BLaER1 (cell line): ENCODE data around the gene RAB15.

Experiments
- H3K27ac ChIP-seq: shearing (Covaris generic); formaldehyde crosslinking; 2 replicates; pipeline ENCODE4 v1.8.1; 2022
- H3K27me3 ChIP-seq: shearing (Covaris generic); formaldehyde crosslinking; 2 replicates; pipeline ENCODE4 v1.8.1; 2022
- H3K36me3 ChIP-seq: shearing (Covaris generic); formaldehyde crosslinking; 2 replicates; pipeline ENCODE4 v1.8.1; 2022
- H3K4me1 ChIP-seq: shearing (Covaris generic); formaldehyde crosslinking; 2 replicates; pipeline ENCODE4 v1.8.1; 2022
- H3K4me2 ChIP-seq: shearing (Covaris generic); formaldehyde crosslinking; 2 replicates; pipeline ENCODE4 v1.8.1; 2022
- H3K4me3 ChIP-seq: shearing (Covaris generic); formaldehyde crosslinking; 2 replicates; pipeline ENCODE4 v1.8.1; 2022
- H3K9ac ChIP-seq: shearing (Covaris generic); formaldehyde crosslinking; 2 replicates; pipeline ENCODE4 v1.8.1; 2022
- H3K9me3 ChIP-seq: shearing (Covaris generic); formaldehyde crosslinking; 2 replicates; pipeline ENCODE4 v1.8.1; 2022
- H4K20me1 ChIP-seq: shearing (Covaris generic); formaldehyde crosslinking; 2 replicates; pipeline ENCODE4 v1.8.1; 2022
- Cebpa-rat ChIP-seq: shearing (Covaris generic); IDR thresholded peaks from 2 replicates; pipeline ENCODE4 v1.8.1; 2022

RAB15 gene

DNA sequence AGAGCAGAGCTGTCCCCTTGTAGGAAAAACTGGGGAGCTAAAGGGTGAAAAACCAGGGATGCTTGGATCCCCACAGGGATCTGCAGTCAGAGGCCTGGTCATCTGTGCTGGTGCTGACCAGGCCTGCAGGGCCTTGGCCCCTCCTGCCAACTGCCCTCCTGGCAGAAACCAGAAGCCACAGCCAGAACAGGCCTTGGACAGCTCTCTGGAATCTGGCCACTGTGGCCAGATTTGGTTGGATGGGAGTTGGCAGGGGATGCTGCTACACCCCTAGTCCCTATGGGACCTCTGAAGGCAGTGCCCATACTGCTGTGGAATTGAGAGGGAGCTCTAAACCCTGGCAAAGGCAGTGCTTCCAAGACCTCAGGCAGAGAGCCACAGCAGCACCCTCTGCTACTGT lies 20.4 kb downstream of the RAB15 start:
- TF ChIP-seq Cebpa-rat = no peak
- Histone ChIP-seq H3K4me2 (no peak overlapping the region), H3K4me1 (peaks cover 41% of the 10 kb centered on the region), H3K36me3 (peaks cover 85% of the 10 kb centered on the region), H3K27me3 (no peaks in the 10 kb centered on the region), H3K9me3 (no peaks in the 10 kb centered on the region), H3K4me3 (no peak overlapping the region), H3K27ac (0 out of 2 replicates have a peak overlapping the region, but pooled peaks have one; percentile 65), H3K9ac (no peak overlapping the region), H4K20me1 (peaks cover 40% of the 10 kb centered on the region)

DNA sequence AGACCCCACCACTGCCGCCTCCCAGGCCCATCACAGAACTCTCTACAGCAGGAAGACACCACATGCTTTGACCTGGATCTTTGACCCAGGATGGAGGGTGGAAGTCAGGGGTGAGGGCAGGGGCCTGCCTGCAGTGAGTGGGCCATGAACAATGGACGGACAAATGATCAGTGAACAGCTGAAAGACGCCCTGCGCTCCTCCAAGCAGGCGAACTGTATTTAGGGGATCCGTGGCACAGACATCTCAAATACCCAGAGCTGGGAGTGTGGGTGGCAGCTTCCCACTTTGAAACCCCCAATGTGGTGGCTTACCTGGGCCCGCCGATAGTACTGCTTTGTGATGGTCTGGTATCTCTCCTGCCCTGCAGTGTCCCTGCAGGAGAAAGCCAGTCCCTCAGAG lies 20.8 kb downstream of the RAB15 start:
- no peak for TF ChIP-seq Cebpa-rat
- no peak overlapping the region for H3K27ac ChIP-seq
- H3K36me3 ChIP-seq = peaks cover 86% of the 10 kb centered on the region

GRCh38 chr14:64950889-64951288 lies 21.2 kb downstream of the RAB15 start:
- Histone ChIP-seq H4K20me1 (peaks cover 46% of the 10 kb centered on the region), H3K9ac (no peak overlapping the region), H3K27me3 (no peaks in the 10 kb centered on the region), H3K36me3 (peaks cover 86% of the 10 kb centered on the region), H3K4me3 (no peak overlapping the region), H3K27ac (no peak overlapping the region), H3K9me3 (no peaks in the 10 kb centered on the region), H3K4me2 (no peak overlapping the region), H3K4me1 (peaks cover 45% of the 10 kb centered on the region)
- TF ChIP-seq Cebpa-rat = no peak

More for the DNA sequence above, 20.8 kb downstream of the RAB15 start:
- Histone ChIP-seq H3K9me3 (no peaks in the 10 kb centered on the region), H3K9ac (no peak overlapping the region), H4K20me1 (peaks cover 42% of the 10 kb centered on the region), H3K27me3 (no peaks in the 10 kb centered on the region), H3K4me3 (no peak overlapping the region), H3K4me2 (no peak overlapping the region), H3K4me1 (peaks cover 45% of the 10 kb centered on the region)

- Histone ChIP-seq H4K20me1 (peaks cover 54% of the 10 kb centered on the region), H3K4me2 (no peak overlapping the region), H3K9ac (no peak overlapping the region), H3K27ac (no peak overlapping the region), H3K4me3 (no peak overlapping the region), H3K27me3 (no peaks in the 10 kb centered on the region), H3K36me3 (peaks cover 89% of the 10 kb centered on the region), H3K9me3 (no peaks in the 10 kb centered on the region), H3K4me1 (peaks cover 41% of the 10 kb centered on the region)
- no peak for TF ChIP-seq Cebpa-rat
Measured at GRCh38 chr14:64948612-64949210, 23.4 kb downstream of the RAB15 start.

DNA sequence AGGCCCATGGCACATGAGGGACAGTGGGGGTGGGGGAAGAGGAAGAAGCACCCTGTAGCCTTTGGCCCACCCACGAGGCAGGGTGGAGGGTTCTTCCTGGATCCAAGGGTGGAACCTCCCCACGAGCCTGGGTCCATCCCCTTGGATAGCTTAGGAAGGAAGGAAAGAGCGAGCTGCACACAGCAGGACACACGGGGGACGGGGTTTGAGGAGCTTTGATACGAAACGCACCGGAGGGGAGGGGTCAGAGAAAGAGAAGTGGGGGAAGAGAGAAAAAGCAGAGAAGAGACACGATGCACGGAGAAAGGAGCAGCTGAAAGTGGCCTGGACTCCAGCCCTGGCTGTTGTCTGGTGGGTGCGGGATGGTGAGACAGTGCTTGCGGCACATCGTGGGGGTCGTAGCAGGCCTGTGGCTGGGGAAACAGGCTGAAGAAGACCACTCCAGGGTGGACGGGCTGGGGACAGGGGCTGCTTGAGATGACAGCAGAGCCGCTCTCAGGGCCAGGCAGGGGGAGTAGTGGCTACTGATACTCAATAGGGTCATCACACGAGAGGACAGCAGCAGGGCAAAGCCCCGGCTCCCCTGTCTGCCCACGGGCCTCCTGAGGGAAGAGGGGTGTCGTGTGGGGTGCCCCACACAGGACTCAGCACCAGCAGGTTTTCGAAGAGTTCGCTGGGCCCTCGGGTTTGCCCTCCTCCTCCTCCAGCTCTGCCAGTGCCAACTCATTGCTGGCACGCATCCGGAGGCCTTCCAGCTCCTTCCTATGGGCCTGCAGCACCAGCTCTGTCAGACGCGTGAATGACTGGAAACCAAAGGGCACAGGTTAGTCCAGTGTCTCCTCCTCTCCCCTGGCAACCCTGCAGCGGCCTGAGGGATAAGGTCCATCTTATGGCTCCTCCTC lies 24.2 kb downstream of the RAB15 start:
- Histone ChIP-seq H3K36me3 (peaks cover 91% of the 10 kb centered on the region), H3K27me3 (no peaks in the 10 kb centered on the region)

GRCh38 chr14:64946310-64947045 lies 25.7 kb downstream of the RAB15 start:
- TF ChIP-seq Cebpa-rat = no peak

More for the DNA sequence above, 24.2 kb downstream of the RAB15 start:
- TF ChIP-seq Cebpa-rat = no peak
- Histone ChIP-seq H3K9ac (no peak overlapping the region), H3K27ac (no peak overlapping the region), H4K20me1 (peaks cover 54% of the 10 kb centered on the region), H3K4me1 (peaks cover 41% of the 10 kb centered on the region), H3K9me3 (no peaks in the 10 kb centered on the region), H3K4me3 (no peak overlapping the region), H3K4me2 (no peak overlapping the region)

DNA sequence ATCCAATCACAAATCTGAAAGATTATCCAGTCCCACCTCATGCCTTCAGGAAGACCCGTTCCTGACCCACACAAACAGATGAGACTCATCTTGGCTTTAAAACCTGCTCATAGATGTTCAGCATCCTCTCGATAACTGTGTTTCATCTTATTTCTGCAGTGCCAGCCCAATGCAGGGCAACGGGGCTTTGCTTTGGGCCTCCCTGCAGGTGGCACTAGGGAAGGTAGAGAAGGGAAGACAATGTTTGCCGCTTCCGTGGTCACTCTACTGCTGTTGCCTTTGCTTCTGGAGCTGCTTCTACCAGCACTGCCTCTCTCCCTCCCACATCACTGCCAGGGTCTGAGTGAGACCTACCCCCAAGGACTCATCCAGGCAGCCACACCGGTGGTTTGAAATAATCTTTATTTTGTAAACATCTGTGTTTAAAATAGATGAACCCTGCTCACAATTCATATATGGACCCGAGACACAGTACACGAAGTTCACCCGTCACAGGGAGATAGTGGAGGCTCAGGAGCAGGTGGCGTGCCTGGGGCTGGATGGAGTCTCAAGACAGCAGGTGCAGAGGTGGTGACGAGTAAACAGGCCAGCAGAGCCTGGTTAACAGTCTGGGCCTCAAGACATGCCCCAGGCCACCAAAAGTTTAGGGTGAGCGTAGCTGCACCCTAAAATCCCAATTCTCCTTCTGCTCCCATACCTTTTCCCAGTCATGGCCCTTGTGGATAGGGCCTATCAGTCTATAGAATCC lies 26.5 kb downstream of the RAB15 start:
- Histone ChIP-seq H3K27ac (no peak overlapping the region), H3K9me3 (no peaks in the 10 kb centered on the region), H3K4me1 (peaks cover 31% of the 10 kb centered on the region), H4K20me1 (peaks cover 49% of the 10 kb centered on the region), H3K4me3 (no peak overlapping the region), H3K27me3 (no peaks in the 10 kb centered on the region), H3K4me2 (no peak overlapping the region), H3K36me3 (peaks cover 98% of the 10 kb centered on the region), H3K9ac (no peak overlapping the region)
- TF ChIP-seq Cebpa-rat = no peak

More at GRCh38 chr14:64946310-64947045, 25.7 kb downstream of the RAB15 start:
- peaks cover 51% of the 10 kb centered on the region for H4K20me1 ChIP-seq
- no peak overlapping the region for H3K9ac ChIP-seq
- peaks cover 98% of the 10 kb centered on the region for H3K36me3 ChIP-seq
- H3K27me3 ChIP-seq = no peaks in the 10 kb centered on the region
- no peaks in the 10 kb centered on the region for H3K9me3 ChIP-seq
- no peak overlapping the region for H3K4me3 ChIP-seq
- no peak overlapping the region for H3K4me2 ChIP-seq
- no peak overlapping the region for H3K27ac ChIP-seq
- peaks cover 32% of the 10 kb centered on the region for H3K4me1 ChIP-seq

DNA sequence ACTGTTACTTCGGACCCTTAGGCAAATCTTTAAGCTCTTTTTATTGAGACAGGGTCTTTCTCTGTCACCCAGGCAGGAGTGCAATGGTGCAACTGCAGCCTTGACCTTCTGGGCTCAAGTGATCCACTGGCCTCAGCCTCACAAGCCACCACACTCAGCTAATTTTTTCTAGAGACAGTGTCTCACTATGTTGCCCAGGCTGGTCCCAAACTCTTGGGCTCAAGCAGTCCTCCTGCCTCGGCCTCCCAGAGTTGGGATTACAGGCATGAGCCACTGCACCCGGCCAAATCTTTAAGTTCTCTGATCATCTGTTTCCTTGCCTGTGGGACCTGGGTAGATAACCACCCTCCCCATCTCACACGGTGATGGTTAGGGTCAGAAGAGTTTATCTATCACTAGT lies 27.3 kb downstream of the RAB15 start:
- Histone ChIP-seq H3K4me1 (peaks cover 31% of the 10 kb centered on the region), H3K27ac (no peak overlapping the region), H3K9me3 (no peaks in the 10 kb centered on the region), H3K9ac (no peak overlapping the region), H3K4me2 (no peak overlapping the region), H3K27me3 (no peaks in the 10 kb centered on the region), H3K36me3 (peaks cover 98% of the 10 kb centered on the region), H4K20me1 (peaks cover 56% of the 10 kb centered on the region), H3K4me3 (no peak overlapping the region)
- TF ChIP-seq Cebpa-rat = no peak

- TF ChIP-seq Cebpa-rat = no peak
- Histone ChIP-seq H3K27me3 (no peaks in the 10 kb centered on the region), H3K4me3 (no peak overlapping the region), H3K9ac (no peak overlapping the region), H3K27ac (no peak overlapping the region; the same call in 1 of the 2 replicates), H3K4me2 (peak overlapping the region; percentile 31; the same call in 1 of the 2 replicates), H3K9me3 (no peaks in the 10 kb centered on the region), H4K20me1 (peaks cover 65% of the 10 kb centered on the region), H3K36me3 (peaks cover 98% of the 10 kb centered on the region), H3K4me1 (peaks cover 31% of the 10 kb centered on the region)
Measured at GRCh38 chr14:64944041-64944440, 28.1 kb downstream of the RAB15 start.
